PC-9 (cell line): ENCODE data around the gene RAMP1. TPM values are rescaled to one million over a fixed set of nuclear protein-coding genes. Genes with fewer than 3 reads are reported as not detected.

ENCODE experiments used
- BruUV-seq: library from RNA; stranded (reverse); fragments of 400-500 nt; replicated peaks from 2 replicates; lab custom pipeline; 2021; lab: Mats Ljungman, UMichigan
- CTCF ChIA-PET: fragments of 300-600 bp; sonication (Branson Sonifier 250); formaldehyde crosslinking; loops from one replicate; lab custom pipeline; 2022; ENCODE audit warnings: antibody characterized with exemption; lab: Charles Lee
- POLR2A ChIA-PET: fragments of 300-600 bp; sonication (Branson Sonifier 250); formaldehyde crosslinking; loops from one replicate; lab custom pipeline; 2022; ENCODE audit warnings: antibody characterized with exemption; ENCODE audit not compliant: unreplicated experiment; lab: Charles Lee
- DNase-seq, 2 experiments: peaks; one replicate each; pipeline versions ENCODE4 v3.0.0 to v3.0.0-alpha.2; 2015 to 2022; ENCODE audit warnings: mixed read lengths in 1 of 2
- H2AFZ ChIP-seq: fragments of 200-600 bp; sonication (generic); 2 replicates; pipeline ENCODE4 v1.8.1; 2017; ENCODE audit warnings: antibody characterized with exemption
- H3F3A ChIP-seq: fragments of 200-600 bp; sonication (generic); 2 replicates; pipeline ENCODE4 v1.8.1; 2017; ENCODE audit warnings: antibody characterized with exemption, mild to moderate bottlenecking, low read depth; ENCODE audit not compliant: insufficient read depth
- H3K27ac ChIP-seq: fragments of 200-600 bp; sonication (generic); 2 replicates; pipeline ENCODE4 v1.6.1; 2016; ENCODE audit warnings: mixed run types
- H3K27me3 ChIP-seq: fragments of 200-600 bp; sonication (generic); 2 replicates; pipeline ENCODE4 v1.6.1; 2016; ENCODE audit warnings: low read depth, mixed run types; ENCODE audit not compliant: insufficient read depth
- H3K36me3 ChIP-seq: fragments of 200-600 bp; sonication (generic); 2 replicates; pipeline ENCODE4 v1.6.1; 2016; ENCODE audit warnings: low read depth, mixed run types
- H3K4me1 ChIP-seq: fragments of 200-600 bp; sonication (generic); replicated peaks from 2 replicates; pipeline ENCODE4 v1.6.1; 2016; ENCODE audit warnings: mixed run types; ENCODE audit not compliant: insufficient read depth
- H3K4me2 ChIP-seq: fragments of 200-600 bp; sonication (generic); 2 replicates; pipeline ENCODE4 v1.6.1; 2017; ENCODE audit warnings: mixed run types
- H3K4me3 ChIP-seq: fragments of 200-600 bp; sonication (generic); 2 replicates; pipeline ENCODE4 v1.6.1; 2016; ENCODE audit warnings: mixed run types
- H3K79me2 ChIP-seq: fragments of 200-600 bp; sonication (generic); 2 replicates; pipeline ENCODE4 v1.6.1; 2017; ENCODE audit warnings: low read depth, mixed run types
- H3K9me2 ChIP-seq: fragments of 200-600 bp; sonication (generic); 2 replicates; pipeline ENCODE4 v1.8.1; 2017; ENCODE audit warnings: mild to moderate bottlenecking; ENCODE audit not compliant: insufficient read depth
- H3K9me3 ChIP-seq: fragments of 200-600 bp; sonication (generic); 2 replicates; pipeline ENCODE4 v1.8.1; 2016; ENCODE audit warnings: low read depth; ENCODE audit not compliant: insufficient read depth
- H4K20me1 ChIP-seq: fragments of 200-600 bp; sonication (generic); 2 replicates; pipeline ENCODE4 v1.8.1; 2017; ENCODE audit not compliant: insufficient read depth
- EZH2 ChIP-seq: fragments of 200-600 bp; sonication (generic); IDR thresholded peaks from 2 replicates; pipeline ENCODE4 v1.8.0; 2017; ENCODE audit warnings: antibody characterized with exemption, low read depth
- intact Hi-C: fragments of 100-400 bp; cut with micrococcal nuclease; formaldehyde crosslinking; loops from one replicate; pipeline ENCODE4 v1.10.0; 2022; ENCODE audit not compliant: unreplicated experiment
- total RNA-seq: library from RNA; stranded (reverse); gene quantifications from 2 replicates; pipeline ENCODE4 v1.2.3, GENCODE V29; 2021
- TF ChIP-seq, protein P1 (sequence below): fragments of 200-600 bp; sonication (generic); conservative IDR thresholded peaks from 2 replicates; pipeline ENCODE4 v1.6.1; 2017; ENCODE audit warnings: mixed run types, antibody characterized with exemption, mild to moderate bottlenecking, moderate library complexity

The RAMP1 gene
- total RNA-seq, 1 experiment from 2014 or later: 48.7 TPM

DNA sequence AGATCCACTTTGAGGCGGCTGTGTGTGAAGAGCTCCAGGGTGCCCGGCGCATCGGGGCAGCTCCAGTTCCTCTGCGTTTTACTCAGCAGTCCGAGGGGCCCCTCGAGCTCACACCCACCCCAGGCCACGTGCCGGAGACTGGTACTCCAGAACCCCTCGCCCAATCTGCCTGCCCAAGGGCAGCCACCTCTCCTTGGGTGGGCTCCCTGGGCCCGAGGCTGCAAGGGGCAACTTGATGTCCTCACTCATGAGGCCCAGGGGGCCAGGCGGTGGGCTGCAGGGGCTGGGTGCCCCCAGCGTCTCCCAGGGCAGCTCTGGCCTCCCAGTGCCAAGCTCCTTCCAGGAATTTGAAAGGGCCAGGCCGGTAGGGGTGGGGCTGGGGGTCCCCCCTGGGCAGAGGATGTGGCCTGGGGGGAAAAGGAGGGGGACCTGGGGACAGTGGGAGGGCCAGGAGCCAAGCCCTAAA is 16.7 kb downstream of the RAMP1 start:
- Histone ChIP-seq H3K4me3 (no peak overlapping the region), H3K36me3 (no peaks in the 10 kb centered on the region), H3K9me2 (no peaks in the 10 kb centered on the region), H4K20me1 (no peaks in the 10 kb centered on the region), H3K27me3 (no peaks in the 10 kb centered on the region), H3K4me1 (peaks cover 44% of the 10 kb centered on the region), H3K9me3 (no peaks in the 10 kb centered on the region), H3K79me2 (peaks cover 47% of the 10 kb centered on the region), H2AFZ (no peak overlapping the region), H3K27ac (no peak overlapping the region), H3K4me2 (peak overlapping the region; percentile 86; the same call in 1 of the 2 replicates), H3F3A (peaks cover 26% of the 10 kb centered on the region; the same call in 1 of the 2 replicates)
- POLR2A ChIA-PET: interaction anchor here (0.6 to 0.9 kb wide), 2 partner anchors 11 to 236 kb away, joined by 4 to 17 read pairs; no protein-coding TSS in a partner anchor
- intact Hi-C loops: no loop called here
- CTCF ChIA-PET: interaction anchor here (0.5 kb wide), 1 partner anchor 12 kb away, joined by 3 read pairs; no protein-coding TSS in a partner anchor
- DNase-seq: no peak
- no TSS peak for BruUV-seq
- TF ChIP-seq EZH2: no peak
- TF ChIP-seq, protein P1, sequence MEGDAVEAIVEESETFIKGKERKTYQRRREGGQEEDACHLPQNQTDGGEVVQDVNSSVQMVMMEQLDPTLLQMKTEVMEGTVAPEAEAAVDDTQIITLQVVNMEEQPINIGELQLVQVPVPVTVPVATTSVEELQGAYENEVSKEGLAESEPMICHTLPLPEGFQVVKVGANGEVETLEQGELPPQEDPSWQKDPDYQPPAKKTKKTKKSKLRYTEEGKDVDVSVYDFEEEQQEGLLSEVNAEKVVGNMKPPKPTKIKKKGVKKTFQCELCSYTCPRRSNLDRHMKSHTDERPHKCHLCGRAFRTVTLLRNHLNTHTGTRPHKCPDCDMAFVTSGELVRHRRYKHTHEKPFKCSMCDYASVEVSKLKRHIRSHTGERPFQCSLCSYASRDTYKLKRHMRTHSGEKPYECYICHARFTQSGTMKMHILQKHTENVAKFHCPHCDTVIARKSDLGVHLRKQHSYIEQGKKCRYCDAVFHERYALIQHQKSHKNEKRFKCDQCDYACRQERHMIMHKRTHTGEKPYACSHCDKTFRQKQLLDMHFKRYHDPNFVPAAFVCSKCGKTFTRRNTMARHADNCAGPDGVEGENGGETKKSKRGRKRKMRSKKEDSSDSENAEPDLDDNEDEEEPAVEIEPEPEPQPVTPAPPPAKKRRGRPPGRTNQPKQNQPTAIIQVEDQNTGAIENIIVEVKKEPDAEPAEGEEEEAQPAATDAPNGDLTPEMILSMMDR: no peak

- no TSS peak for BruUV-seq
- CTCF ChIA-PET: no interaction called here
- H4K20me1 ChIP-seq: no peaks in the 10 kb centered on the region
- no peak overlapping the region for H3K4me3 ChIP-seq
- peaks cover 43% of the 10 kb centered on the region for H3K79me2 ChIP-seq
- no peak overlapping the region for H3K27ac ChIP-seq
- H3F3A ChIP-seq: peaks cover 26% of the 10 kb centered on the region; the same call in 1 of the 2 replicates
- no peak overlapping the region for H2AFZ ChIP-seq
- DNase-seq: no peak
- intact Hi-C loops: no loop called here
- TF ChIP-seq EZH2: no peak
- TF ChIP-seq, protein P1: no peak
- no peaks in the 10 kb centered on the region for H3K9me2 ChIP-seq
- no peaks in the 10 kb centered on the region for H3K27me3 ChIP-seq
- H3K4me2 ChIP-seq: no peak overlapping the region
- H3K4me1 ChIP-seq: peaks cover 44% of the 10 kb centered on the region
- no peaks in the 10 kb centered on the region for H3K9me3 ChIP-seq
- no peaks in the 10 kb centered on the region for H3K36me3 ChIP-seq
- POLR2A ChIA-PET: interaction anchor here (0.9 kb wide), 1 partner anchor 12 kb away, joined by 17 read pairs; no protein-coding TSS in a partner anchor
Measured at GRCh38 chr2:237876532-237876931, 17.1 kb downstream of the RAMP1 start.

DNA sequence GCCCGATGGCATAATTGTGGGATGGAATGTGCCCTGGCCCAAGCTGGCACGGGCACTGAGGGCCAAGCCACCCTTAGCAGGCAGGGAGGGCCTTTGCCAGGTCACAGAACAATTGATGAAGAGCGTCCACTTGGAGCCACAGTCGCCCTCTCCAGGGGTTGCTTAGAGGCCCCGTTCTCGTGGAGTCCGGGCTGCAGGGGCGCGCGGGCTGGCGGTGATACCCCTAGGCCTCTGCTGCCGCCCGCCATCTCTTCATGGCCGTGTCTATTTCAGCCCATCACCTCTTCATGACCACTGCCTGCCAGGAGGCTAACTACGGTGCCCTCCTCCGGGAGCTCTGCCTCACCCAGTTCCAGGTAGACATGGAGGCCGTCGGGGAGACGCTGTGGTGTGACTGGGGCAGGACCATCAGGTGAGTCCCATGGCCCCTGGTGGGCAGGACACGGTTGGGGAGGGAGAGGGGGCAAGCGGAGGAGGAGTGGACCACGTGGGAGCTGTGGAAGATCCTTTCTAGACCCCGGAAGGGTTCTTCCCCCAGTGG is 17.6 kb downstream of the RAMP1 start:
- ChIA-PET CTCF (no interaction called here), POLR2A (interaction anchor here (0.9 kb wide), 1 partner anchor 12 kb away, joined by 17 read pairs; no protein-coding TSS in a partner anchor)
- H3K4me1 ChIP-seq: peaks cover 44% of the 10 kb centered on the region
- no peak for DNase-seq
- no peaks in the 10 kb centered on the region for H3K36me3 ChIP-seq
- no peak overlapping the region for H3K4me2 ChIP-seq
- TF ChIP-seq EZH2: no peak
- TF ChIP-seq, protein P1: no peak
- H3K9me2 ChIP-seq: no peaks in the 10 kb centered on the region
- H3K79me2 ChIP-seq: peaks cover 38% of the 10 kb centered on the region
- H3K4me3 ChIP-seq: no peak overlapping the region
- H3K9me3 ChIP-seq: no peaks in the 10 kb centered on the region
- H4K20me1 ChIP-seq: no peaks in the 10 kb centered on the region
- H3K27ac ChIP-seq: no peak overlapping the region
- H3F3A ChIP-seq: peaks cover 26% of the 10 kb centered on the region; the same call in 1 of the 2 replicates
- H3K27me3 ChIP-seq: no peaks in the 10 kb centered on the region
- no TSS peak for BruUV-seq
- H2AFZ ChIP-seq: no peak overlapping the region
- intact Hi-C loops: no loop called here
